Lung (tissue), 16 donors: ENCODE measurements around the gene HSPA13. TPM values are rescaled to one million over a fixed set of nuclear protein-coding genes. Genes with fewer than 3 reads are reported as not detected.
A peak's percentile ranks its signal among the peaks of the same experiment; 100 is the strongest.

Experiments used
- ATAC-seq: fragments of 200-7000 bp; cut with Tn5 transposase; one replicate; pipeline ENCODE4 v1.9.1; 2020; ENCODE audit warnings: moderate number of reproducible peaks; ENCODE audit not compliant: insufficient read depth, low FRiP score
- DNase-seq, 3 donors: peaks; one replicate each; pipeline ENCODE4 v3.0.0-alpha.2; 2013 to 2017
- H3K27ac ChIP-seq, 2 donors: one replicate each; pipeline ENCODE4 v1.5.1; 2013; ENCODE audit warnings: mild to moderate bottlenecking in 2 of 2, moderate library complexity in 2 of 2, control low read depth in 1 of 2, inconsistent platforms in 1 of 2, low read depth in 1 of 2, low read length in 1 of 2
- H3K27me3 ChIP-seq, 3 donors: one replicate each; pipeline ENCODE4 v1.5.1; 2013; ENCODE audit warnings: low read length in 2 of 3; ENCODE audit not compliant: control insufficient read depth in 3 of 3, insufficient read depth in 3 of 3
- H3K36me3 ChIP-seq, 4 donors: one replicate each; pipeline ENCODE4 v1.5.1; 2013; ENCODE audit warnings: low read length in 4 of 4, mild to moderate bottlenecking in 1 of 4, moderate library complexity in 1 of 4; ENCODE audit not compliant: control insufficient read depth in 4 of 4, insufficient read depth in 4 of 4
- H3K4me1 ChIP-seq, 5 donors: one replicate each; pipeline ENCODE4 v1.5.1; 2013; ENCODE audit warnings: low read length in 5 of 5, mild to moderate bottlenecking in 2 of 5, moderate library complexity in 1 of 5; ENCODE audit not compliant: control insufficient read depth in 5 of 5, insufficient read depth in 5 of 5
- H3K4me3 ChIP-seq: one replicate; pipeline ENCODE4 v1.5.1; 2013; ENCODE audit warnings: mild to moderate bottlenecking, control low read depth, moderate library complexity
- H3K9ac ChIP-seq, 2 donors: one replicate each; pipeline ENCODE4 v1.5.1; 2013; ENCODE audit warnings: low read length in 2 of 2, control low read depth in 1 of 2; ENCODE audit not compliant: insufficient read depth in 1 of 2
- H3K9me3 ChIP-seq, 4 donors: one replicate each; pipeline ENCODE4 v1.5.1; 2013; ENCODE audit warnings: low read length in 3 of 4, mild to moderate bottlenecking in 1 of 4, moderate library complexity in 1 of 4; ENCODE audit not compliant: control insufficient read depth in 4 of 4, insufficient read depth in 3 of 4
- CTCF ChIP-seq: IDR thresholded peaks from 2 replicates; pipeline ENCODE4 v1.5.1; 2012; ENCODE audit warnings: mild to moderate bottlenecking; ENCODE audit errors: control extremely low read depth, extremely low read depth
- WGBS, 2 donors: extraction: QIAGEN DNeasy Blood & Tissue Kit; methylation state at CpG; one replicate each; pipeline ENCODE4 v1.1.7; 2013; 5-methylcytosine and 5-hydroxymethylcytosine counted together
- long read RNA-seq, 5 donors: transcript quantifications; one replicate each; lab custom pipeline, GENCODE V29; 2026
- polyA plus RNA-seq, 2 donors: library from polyadenylated mRNA; stranded (reverse); fragments of 200-250 nt; gene quantifications; one replicate each; pipeline ENCODE4 v1.2.1, GENCODE V29; 2013
- total RNA-seq, 2 donors: library from RNA; depleted of rRNA in 1 of 2; stranded (reverse); fragments of >200 nt in 1 of 2; gene quantifications; one replicate each; pipeline ENCODE4 v1.2.1, GENCODE V29; 2014 to 2021
- donor health status: control.
- donor health status: control.
- donor health status: Bipolar disorder and iron deficiency.
- donor health status: healthy.
- donor health status: DM: yes; HTN: yes; CAD: no.

HSPA13 gene
- total RNA-seq (10 to 100 TPM; 26.8 to 33.9 TPM), polyA plus RNA-seq (10 to 100 TPM in 1 of 2 donors, 1 to 10 TPM in 1; 5.1 to 16.2 TPM)
- long read RNA-seq, donor 1, transcript HSPA13-201 (5 exons, 3,986 nt): major isoform, 9 of 9 reads
- long read RNA-seq, donor 1, partial matches to known transcripts: 0 of 9 reads
- long read RNA-seq, donor 1, other reads (novel, unspliced or antisense): 0 of 9 reads
- long read RNA-seq, donor 2, partial matches to known transcripts: 0 of 1 reads
- long read RNA-seq, donor 2, other reads (novel, unspliced or antisense): 0 of 1 reads
- long read RNA-seq, donor 3, partial matches to known transcripts: 0 of 3 reads
- long read RNA-seq, donor 3, other reads (novel, unspliced or antisense): 0 of 3 reads
- long read RNA-seq, donor 4, partial matches to known transcripts: 0 of 2 reads
- long read RNA-seq, donor 4, other reads (novel, unspliced or antisense): 0 of 2 reads
- long read RNA-seq, donor 5, transcript HSPA13-201 (5 exons, 3,986 nt): major isoform, 7 of 13 reads
- long read RNA-seq, donor 5, partial matches to known transcripts: 6 of 13 reads
- long read RNA-seq, donor 5, other reads (novel, unspliced or antisense): 0 of 13 reads

- H3K9me3 ChIP-seq: no peaks in the 10 kb centered on the region
- ATAC-seq: peak; percentile 99
- peak within 1 kb of the TSS; percentile 92 to 100 for H3K9ac ChIP-seq
- peak within 1 kb of the TSS; percentile 97 for H3K4me3 ChIP-seq
- peaks cover 0 to 17% (median 9%) of the 10 kb centered on the region in 5 donors for H3K4me1 ChIP-seq
- peak; percentile 100 for DNase-seq
- WGBS, 2 donors: 0% methylated on average over 46 of the region's 46 CpGs
- peaks cover 1 to 7% (median 3%) of the 10 kb centered on the region in 4 donors for H3K36me3 ChIP-seq
- TF ChIP-seq CTCF: no peak
- H3K27me3 ChIP-seq: no peaks in the 10 kb centered on the region
- H3K27ac ChIP-seq: peak within 1 kb of the TSS; percentile 77 to 91
Observed at GRCh38 chr21:14382835-14383595, at the start of gene HSPA13. TSS of gene HSPA13 (minus strand) at chr21:14383146. CDS start at chr21:14383119, 27 bp downstream.

- H3K27me3 ChIP-seq: no peaks in the 10 kb centered on the region
- 86 to 92% methylated on average over 2 of the region's 2 CpGs for WGBS, 2 donors
Observed at GRCh38 chr21:14418920-14419319, 36.0 kb upstream of the HSPA13 start.

GRCh38 chr21:14414932-14415508 is 32.1 kb upstream of the HSPA13 start:
- no peak overlapping the region for H3K9ac ChIP-seq
- no peak for TF ChIP-seq CTCF
- H3K4me3 ChIP-seq: no peak overlapping the region
- DNase-seq (no peak), ATAC-seq (no peak)
- no peaks in the 10 kb centered on the region for H3K4me1 ChIP-seq
- H3K27me3 ChIP-seq: no peaks in the 10 kb centered on the region
- H3K27ac ChIP-seq: no peak overlapping the region
- 64 to 81% methylated on average over 2 of the region's 2 CpGs for WGBS, 2 donors
- H3K36me3 ChIP-seq: no peaks in the 10 kb centered on the region
- peaks cover 0 to 20% (median 7%) of the 10 kb centered on the region in 4 donors for H3K9me3 ChIP-seq

More at GRCh38 chr21:14418920-14419319, 36.0 kb upstream of the HSPA13 start:
- ATAC-seq (no peak), DNase-seq (no peak)
- no peaks in the 10 kb centered on the region for H3K36me3 ChIP-seq
- no peak overlapping the region for H3K27ac ChIP-seq
- TF ChIP-seq CTCF: no peak
- no peaks in the 10 kb centered on the region for H3K4me1 ChIP-seq
- H3K4me3 ChIP-seq: no peak overlapping the region
- H3K9ac ChIP-seq: no peak overlapping the region
- peaks cover 0 to 30% (median 11%) of the 10 kb centered on the region in 4 donors for H3K9me3 ChIP-seq
